CD8-positive, alpha-beta memory T cell (primary cell): ENCODE results near the gene BHLHA9. TPM values are rescaled to one million over a fixed set of nuclear protein-coding genes. Genes with fewer than 3 reads are reported as not detected.

Experiments
- CTCF ChIA-PET: fragments of 350-600 bp; sonication (Branson Sonifier 250); formaldehyde crosslinking; loops from one replicate; lab custom pipeline; 2021; ENCODE audit warnings: antibody characterized with exemption; lab: Charles Lee
- POLR2A ChIA-PET: fragments of 350-600 bp; sonication (Branson Sonifier 250); formaldehyde crosslinking; loops from one replicate; lab custom pipeline; 2021; ENCODE audit warnings: antibody characterized with exemption; lab: Charles Lee
- DNase-seq, 5 donors: peaks; one replicate each; pipeline versions ENCODE4 v3.0.0 to v3.0.0-alpha.2; 2020 to 2022; ENCODE audit warnings: mixed read lengths in 1 of 5
- H3K27ac ChIP-seq: one replicate; pipeline ENCODE4 v1.7.0; 2013; ENCODE audit warnings: low read depth, mild to moderate bottlenecking, low read length, moderate library complexity
- H3K27me3 ChIP-seq: 2 replicates; pipeline ENCODE4 v1.7.0; 2013; ENCODE audit warnings: low read length, mild to moderate bottlenecking; ENCODE audit not compliant: insufficient read depth, poor library complexity, severe bottlenecking
- H3K36me3 ChIP-seq: 2 replicates; pipeline ENCODE4 v1.7.0; 2013; ENCODE audit warnings: mild to moderate bottlenecking, low read length, moderate library complexity; ENCODE audit not compliant: insufficient read depth
- H3K4me1 ChIP-seq: 2 replicates; pipeline ENCODE4 v1.7.0; 2013; ENCODE audit warnings: mild to moderate bottlenecking, low read length, moderate library complexity; ENCODE audit not compliant: insufficient read depth
- H3K4me3 ChIP-seq: 2 replicates; pipeline ENCODE4 v1.7.0; 2013; ENCODE audit warnings: mild to moderate bottlenecking, low read length
- H3K9me3 ChIP-seq: 2 replicates; pipeline ENCODE4 v1.7.0; 2013; ENCODE audit warnings: mild to moderate bottlenecking, low read length
- H3K27ac Mint-ChIP-seq, 8 donors: one replicate each; pipeline ENCODE4 v1.8.0; 2020 to 2021; ENCODE audit warnings: mixed read lengths in 8 of 8, mild to moderate bottlenecking in 6 of 8, inconsistent platforms in 3 of 8, moderate library complexity in 3 of 8
- H3K27me3 Mint-ChIP-seq, 2 donors: one replicate each; pipeline ENCODE4 v1.8.0; 2020 to 2021; ENCODE audit warnings: mixed read lengths in 2 of 2, mild to moderate bottlenecking in 1 of 2, moderate library complexity in 1 of 2
- H3K36me3 Mint-ChIP-seq, 3 donors: one replicate each; pipeline ENCODE4 v1.8.0; 2020 to 2021; ENCODE audit warnings: mixed read lengths in 3 of 3, inconsistent platforms in 1 of 3, mild to moderate bottlenecking in 1 of 3
- H3K4me1 Mint-ChIP-seq, 3 donors: one replicate each; pipeline ENCODE4 v1.8.0; 2020 to 2021; ENCODE audit warnings: mixed read lengths in 3 of 3, inconsistent platforms in 1 of 3, mild to moderate bottlenecking in 1 of 3
- H3K4me3 Mint-ChIP-seq, 7 donors: one replicate each; pipeline ENCODE4 v1.8.0; 2020 to 2021; ENCODE audit warnings: mixed read lengths in 7 of 7, mild to moderate bottlenecking in 6 of 7, moderate library complexity in 4 of 7, inconsistent platforms in 2 of 7
- H3K9me3 Mint-ChIP-seq, 5 donors: one replicate each; pipeline ENCODE4 v1.8.0; 2020 to 2022; ENCODE audit warnings: mixed read lengths in 5 of 5, mild to moderate bottlenecking in 3 of 5, moderate library complexity in 2 of 5, inconsistent platforms in 1 of 5
- polyA plus RNA-seq: library from polyadenylated mRNA; unstranded; fragments of 300-500 nt; fragmentation: Illumina TruSeq; gene quantifications from one replicate; pipeline ENCODE4 v1.2.3, GENCODE V29; 2021
- total RNA-seq, 2 experiments: library from RNA; stranded (reverse); gene quantifications; one replicate each; pipeline ENCODE4 v1.2.3, GENCODE V29; 2021

The BHLHA9 gene
- total and polyA plus RNA-seq, 3 experiments from 2014 or later, result not detected

- Histone ChIP-seq H3K9me3 (no peaks in the 10 kb centered on the region), H3K4me3 (no peak overlapping the region), H3K4me1 (peaks cover 13% of the 10 kb centered on the region), H3K36me3 (no peaks in the 10 kb centered on the region), H3K27me3 (no peaks in the 10 kb centered on the region), H3K27ac (no peak overlapping the region)
- Mint-ChIP-seq H3K27me3 (peaks cover 0 to 8% of the 10 kb centered on the region in 2 donors), H3K9me3 (peaks cover 0 to 3% (median 0%) of the 10 kb centered on the region in 5 donors), H3K36me3 (peaks cover 0 to 4% (median 0%) of the 10 kb centered on the region in 3 donors), H3K27ac (peak overlapping the region in 3 of 8 donors; percentile 6 to 31 (median 20)), H3K4me3 (peak overlapping the region in 1 of 7 donors; percentile 59), H3K4me1 (peaks cover 32 to 53% (median 37%) of the 10 kb centered on the region in 3 donors)
- ChIA-PET POLR2A (no interaction called here), CTCF (no interaction called here)
- no peak for DNase-seq
Measured at GRCh38 chr17:1289695-1290094, 19.5 kb downstream of the BHLHA9 start.

GRCh38 chr17:1290676-1291075 is 20.4 kb downstream of the BHLHA9 start:
- no peak overlapping the region for H3K27ac Mint-ChIP-seq
- H3K27me3 Mint-ChIP-seq, result peaks cover 0 to 8% of the 10 kb centered on the region in 2 donors
- no peak overlapping the region for H3K4me3 Mint-ChIP-seq
- CTCF ChIA-PET, result no interaction called here
- H3K36me3 Mint-ChIP-seq, result peaks cover 0 to 4% (median 0%) of the 10 kb centered on the region in 3 donors
- H3K4me1 Mint-ChIP-seq, result peaks cover 42 to 60% (median 42%) of the 10 kb centered on the region in 3 donors
- no peak for DNase-seq
- no peaks in the 10 kb centered on the region for H3K9me3 ChIP-seq
- no peaks in the 10 kb centered on the region for H3K27me3 ChIP-seq
- peaks cover 22% of the 10 kb centered on the region for H3K4me1 ChIP-seq
- no peak overlapping the region for H3K27ac ChIP-seq
- no peaks in the 10 kb centered on the region for H3K36me3 ChIP-seq
- no peak overlapping the region for H3K4me3 ChIP-seq
- peaks cover 0 to 3% (median 0%) of the 10 kb centered on the region in 5 donors for H3K9me3 Mint-ChIP-seq
- POLR2A ChIA-PET, result no interaction called here

GRCh38 chr17:1294157-1294717 is 24.0 kb downstream of the BHLHA9 start:
- Histone ChIP-seq H3K27me3 (no peaks in the 10 kb centered on the region), H3K36me3 (no peaks in the 10 kb centered on the region), H3K27ac (peak overlapping the region; percentile 39), H3K4me1 (peaks cover 56% of the 10 kb centered on the region), H3K9me3 (no peaks in the 10 kb centered on the region), H3K4me3 (no peak overlapping the region)
- CTCF ChIA-PET, result interaction anchor here (1.0 to 2.5 kb wide), 4 partner anchors 8 to 172 kb away, joined by 3 to 10 read pairs (median 4); no protein-coding TSS in a partner anchor
- H3K4me1 Mint-ChIP-seq, result peaks cover 57 to 71% (median 67%) of the 10 kb centered on the region in 3 donors
- H3K9me3 Mint-ChIP-seq, result peaks cover 0 to 3% (median 0%) of the 10 kb centered on the region in 5 donors
- H3K27me3 Mint-ChIP-seq, result peaks cover 0 to 14% of the 10 kb centered on the region in 2 donors
- H3K36me3 Mint-ChIP-seq, result peaks cover 0 to 4% (median 0%) of the 10 kb centered on the region in 3 donors
- H3K4me3 Mint-ChIP-seq, result peak overlapping the region; percentile 27 to 85 (median 71)
- peak overlapping the region; percentile 78 to 98 (median 92) for H3K27ac Mint-ChIP-seq
- POLR2A ChIA-PET, result interaction anchor here (0.5 to 1.3 kb wide), 6 partner anchors 15 to 796 kb away, joined by 3 to 8 read pairs (median 4); partner anchors contain the start of gene TRARG1
- DNase-seq, result peak; percentile 74 to 96 (median 95)

- ChIA-PET POLR2A (no interaction called here), CTCF (interaction anchor here (1.2 to 2.6 kb wide), 2 partner anchors 20 to 34 kb away, joined by 3 to 9 read pairs; no protein-coding TSS in a partner anchor)
- H3K4me3 Mint-ChIP-seq, result peak overlapping the region in 6 of 7 donors; percentile 24 to 48 (median 28)
- H3K27ac Mint-ChIP-seq, result peak overlapping the region in 1 of 8 donors; percentile 36
- peaks cover 33 to 46% (median 39%) of the 10 kb centered on the region in 3 donors for H3K4me1 Mint-ChIP-seq
- no peak overlapping the region for H3K27ac ChIP-seq
- peaks cover 0 to 3% (median 0%) of the 10 kb centered on the region in 5 donors for H3K9me3 Mint-ChIP-seq
- H3K27me3 Mint-ChIP-seq, result peaks cover 9 to 12% of the 10 kb centered on the region in 2 donors
- peaks cover 54% of the 10 kb centered on the region for H3K4me1 ChIP-seq
- no peaks in the 10 kb centered on the region for H3K36me3 ChIP-seq
- H3K27me3 ChIP-seq, result no peaks in the 10 kb centered on the region
- peak; percentile 9 to 63 (median 22) for DNase-seq
- peak overlapping the region; percentile 29 for H3K4me3 ChIP-seq
- H3K36me3 Mint-ChIP-seq, result no peaks in the 10 kb centered on the region
- no peaks in the 10 kb centered on the region for H3K9me3 ChIP-seq
Measured at GRCh38 chr17:1298606-1299005, 28.4 kb downstream of the BHLHA9 start.

GRCh38 chr17:1299552-1300370 is 29.5 kb downstream of the BHLHA9 start:
- POLR2A ChIA-PET, result interaction anchor here (0.6 kb wide), 1 partner anchor 282 kb away, joined by 5 read pairs; no protein-coding TSS in a partner anchor
- no peaks in the 10 kb centered on the region for H3K9me3 Mint-ChIP-seq

GRCh38 chr17:1300371-1300905 is 30.2 kb downstream of the BHLHA9 start:
- CTCF ChIA-PET, result no interaction called here
- no peak for DNase-seq
- H3K36me3 ChIP-seq, result no peaks in the 10 kb centered on the region
- H3K27ac ChIP-seq, result no peak overlapping the region
- H3K27me3 Mint-ChIP-seq, result peaks cover 7 to 13% of the 10 kb centered on the region in 2 donors
- no peak overlapping the region for H3K4me3 Mint-ChIP-seq
- H3K9me3 Mint-ChIP-seq, result no peaks in the 10 kb centered on the region
- H3K27ac Mint-ChIP-seq, result no peak overlapping the region
- no peaks in the 10 kb centered on the region for H3K27me3 ChIP-seq
- no peaks in the 10 kb centered on the region for H3K36me3 Mint-ChIP-seq
- H3K9me3 ChIP-seq, result no peaks in the 10 kb centered on the region
- POLR2A ChIA-PET, result no interaction called here
- H3K4me1 Mint-ChIP-seq, result peaks cover 19 to 27% (median 23%) of the 10 kb centered on the region in 3 donors
- peaks cover 36% of the 10 kb centered on the region for H3K4me1 ChIP-seq
- H3K4me3 ChIP-seq, result no peak overlapping the region

More at GRCh38 chr17:1299552-1300370, 29.5 kb downstream of the BHLHA9 start:
- CTCF ChIA-PET, result no interaction called here
- Histone ChIP-seq H3K27me3 (no peaks in the 10 kb centered on the region), H3K4me1 (peaks cover 42% of the 10 kb centered on the region), H3K36me3 (no peaks in the 10 kb centered on the region), H3K9me3 (no peaks in the 10 kb centered on the region), H3K27ac (no peak overlapping the region), H3K4me3 (no peak overlapping the region)
- no peak for DNase-seq
- peaks cover 22 to 34% (median 27%) of the 10 kb centered on the region in 3 donors for H3K4me1 Mint-ChIP-seq
- peaks cover 7 to 13% of the 10 kb centered on the region in 2 donors for H3K27me3 Mint-ChIP-seq
- H3K4me3 Mint-ChIP-seq, result no peak overlapping the region
- no peaks in the 10 kb centered on the region for H3K36me3 Mint-ChIP-seq
- H3K27ac Mint-ChIP-seq, result no peak overlapping the region

- CTCF ChIA-PET, result no interaction called here
- Mint-ChIP-seq H3K4me3 (no peak overlapping the region), H3K9me3 (no peaks in the 10 kb centered on the region), H3K36me3 (no peaks in the 10 kb centered on the region), H3K27ac (no peak overlapping the region), H3K27me3 (peaks cover 7 to 13% of the 10 kb centered on the region in 2 donors), H3K4me1 (peaks cover 14 to 21% (median 16%) of the 10 kb centered on the region in 3 donors)
- no peak overlapping the region for H3K4me3 ChIP-seq
- no peaks in the 10 kb centered on the region for H3K9me3 ChIP-seq
- H3K36me3 ChIP-seq, result no peaks in the 10 kb centered on the region
- no peak for DNase-seq
- H3K27me3 ChIP-seq, result no peaks in the 10 kb centered on the region
- H3K27ac ChIP-seq, result no peak overlapping the region
- H3K4me1 ChIP-seq, result peaks cover 26% of the 10 kb centered on the region
- POLR2A ChIA-PET, result no interaction called here
Measured at GRCh38 chr17:1301546-1301945, 31.3 kb downstream of the BHLHA9 start.
